AG04449 (cell line): Measurements from ENCODE around the gene EPHA5.

Source experiments
- CTCF ChIA-PET: fragments of 350-600 bp; formaldehyde crosslinking; extraction: SDS; loops from one replicate; lab custom pipeline; 2021; ENCODE audit warnings: antibody characterized with exemption; lab: Yijun Ruan, JAX
- POLR2A ChIA-PET: fragments of 400-600, 350-600 bp; formaldehyde crosslinking; extraction: SDS; loops from one replicate; lab custom pipeline; 2020; ENCODE audit warnings: antibody characterized with exemption, inconsistent platforms; lab: Yijun Ruan, JAX
- DNase-seq: peaks from one replicate; pipeline ENCODE4 v3.0.0-alpha.2; 2010; ENCODE audit warnings: low read depth, low spot score
- H3K4me3 ChIP-seq: 2 replicates; pipeline ENCODE4 v1.5.1; 2011; ENCODE audit warnings: low read depth, mild to moderate bottlenecking, control low read depth, low read length
- CTCF ChIP-seq: IDR thresholded peaks from one replicate; pipeline ENCODE4 v1.5.1; 2011; ENCODE audit warnings: mild to moderate bottlenecking, moderate library complexity, low read length, control low read depth, inconsistent platforms; ENCODE audit not compliant: insufficient read depth; ENCODE audit errors: missing control alignments

The EPHA5 gene

DNA sequence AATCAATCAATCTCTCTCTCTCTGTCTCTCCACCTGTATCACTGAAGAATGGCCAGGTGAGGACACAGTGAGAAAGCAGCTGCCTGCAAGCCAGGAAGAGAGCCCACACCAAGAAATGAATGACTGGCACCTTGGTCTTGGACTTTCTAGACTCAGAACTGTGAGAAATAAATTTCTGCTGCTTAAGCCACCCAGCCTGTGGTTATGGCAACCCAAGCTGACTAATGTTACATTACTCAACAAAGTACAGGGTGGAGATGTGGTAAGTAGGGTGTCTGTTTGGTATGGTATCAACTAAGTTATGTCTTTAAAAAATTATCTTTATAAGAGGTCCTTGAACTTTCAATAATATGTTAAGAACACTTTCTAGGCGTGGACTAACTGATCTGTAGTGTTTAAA lies 159.3 kb downstream of the EPHA5 start:
- ChIA-PET POLR2A (no interaction called here), CTCF (no interaction called here)
- TF ChIP-seq CTCF = no peak
- H3K4me3 ChIP-seq = no peak overlapping the region
- DNase-seq = peak; percentile 26

GRCh38 chr4:65508168-65508567 lies 162.1 kb downstream of the EPHA5 start:
- no peak overlapping the region for H3K4me3 ChIP-seq
- POLR2A ChIA-PET = no interaction called here
- no peak for TF ChIP-seq CTCF
- CTCF ChIA-PET = no interaction called here
- DNase-seq = peak; percentile 49

- ChIA-PET CTCF (no interaction called here), POLR2A (no interaction called here)
- no peak for TF ChIP-seq CTCF
- peak; percentile 57 for DNase-seq
- no peak overlapping the region for H3K4me3 ChIP-seq
Measured at GRCh38 chr4:65502131-65502701, 168.1 kb downstream of the EPHA5 start.

GRCh38 chr4:65498606-65499005 lies 171.7 kb downstream of the EPHA5 start:
- TF ChIP-seq CTCF = no peak
- CTCF ChIA-PET = no interaction called here
- POLR2A ChIA-PET = no interaction called here
- DNase-seq = no peak
- H3K4me3 ChIP-seq = no peak overlapping the region

DNA sequence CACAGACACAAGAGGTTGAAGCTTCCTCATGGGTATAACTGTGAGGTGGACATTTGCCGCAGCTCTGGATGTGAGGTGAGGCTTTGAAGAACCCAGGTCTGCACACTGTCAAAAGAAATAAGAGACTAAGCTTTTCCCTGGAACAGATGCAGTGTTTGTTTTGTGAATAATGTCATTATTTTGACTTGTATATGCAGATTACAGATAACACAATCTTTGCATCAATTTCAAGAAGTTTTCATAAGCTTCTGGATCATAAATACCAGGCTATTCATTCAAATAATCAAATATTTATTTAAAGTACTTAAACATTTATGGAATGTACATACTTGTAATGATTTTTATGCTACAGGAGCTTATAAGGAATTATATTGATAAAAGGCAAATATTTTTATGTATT lies 174.8 kb downstream of the EPHA5 start:
- H3K4me3 ChIP-seq = no peak overlapping the region
- POLR2A ChIA-PET = no interaction called here
- no peak for DNase-seq
- no peak for TF ChIP-seq CTCF
- CTCF ChIA-PET = interaction anchor here (1.4 kb wide), 1 partner anchor 16 kb away, joined by 4 read pairs; no protein-coding TSS in a partner anchor

GRCh38 chr4:65482410-65482809 lies 187.9 kb downstream of the EPHA5 start:
- DNase-seq = no peak
- TF ChIP-seq CTCF = no peak
- no peak overlapping the region for H3K4me3 ChIP-seq
- CTCF ChIA-PET = no interaction called here
- POLR2A ChIA-PET = no interaction called here
